Keratinocyte (primary cell): ENCODE results near the gene DUSP22. TPM values are rescaled to one million over a fixed set of nuclear protein-coding genes. Genes with fewer than 3 reads are reported as not detected.

Experiments used
- DNase-seq: peaks from one replicate; pipeline ENCODE4 v3.0.0-alpha.2; 2011; ENCODE audit warnings: low read depth, missing footprints, low spot score
- FAIRE-seq: peaks from 2 replicates; lab custom pipeline; 2011; peaks lifted over from hg19 to GRCh38; lab: Jason Lieb, UNC
- H2AFZ ChIP-seq: 2 replicates; pipeline ENCODE4 v1.6.0; 2012; ENCODE audit warnings: low read length, control low read depth, inconsistent platforms; ENCODE audit not compliant: control insufficient read depth
- H3K27ac ChIP-seq: 2 replicates; pipeline ENCODE4 v1.5.1; 2011; ENCODE audit warnings: low read length; ENCODE audit not compliant: control insufficient read depth, insufficient read depth
- H3K27me3 ChIP-seq: 3 replicates; pipeline ENCODE4 v1.6.0; 2011; ENCODE audit warnings: low read length; ENCODE audit not compliant: control insufficient read depth, insufficient read depth; ENCODE audit errors: extremely low read depth
- H3K36me3 ChIP-seq, 2 experiments: 2 replicates in 1 of 2; 3 replicates in 1 of 2; pipeline ENCODE4 v1.5.1; 2011; ENCODE audit warnings: low read length in 2 of 2, mild to moderate bottlenecking in 1 of 2; ENCODE audit not compliant: control insufficient read depth in 2 of 2, insufficient read depth in 2 of 2; ENCODE audit errors: extremely low read depth in 1 of 2
- H3K4me1 ChIP-seq: 3 replicates; pipeline ENCODE4 v1.5.1; 2011; ENCODE audit warnings: low read length; ENCODE audit not compliant: control insufficient read depth, insufficient read depth; ENCODE audit errors: extremely low read depth
- H3K4me2 ChIP-seq: 3 replicates; pipeline ENCODE4 v1.6.0; 2011; ENCODE audit warnings: low read depth, low read length; ENCODE audit not compliant: control insufficient read depth, insufficient read depth; ENCODE audit errors: extremely low read depth
- H3K4me3 ChIP-seq, 3 experiments: fragments of 200-600 bp in 1 of 3; sonication (generic) in 1 of 3; 2 replicates in 2 of 3; 3 replicates in 1 of 3; pipeline ENCODE4 v1.5.1; 2011 to 2016; ENCODE audit warnings: low read length in 3 of 3, mild to moderate bottlenecking in 3 of 3, control low read depth in 2 of 3, inconsistent platforms in 1 of 3, low read depth in 1 of 3, mixed read lengths in 1 of 3, mixed run types in 1 of 3, moderate library complexity in 1 of 3; ENCODE audit not compliant: control insufficient read depth in 2 of 3, insufficient read depth in 2 of 3; ENCODE audit errors: extremely low read depth in 1 of 3
- H3K79me2 ChIP-seq: 2 replicates; pipeline ENCODE4 v1.6.0; 2012; ENCODE audit warnings: low read length; ENCODE audit not compliant: control insufficient read depth, insufficient read depth
- H3K9ac ChIP-seq: 3 replicates; pipeline ENCODE4 v1.6.0; 2011; ENCODE audit warnings: low read length; ENCODE audit not compliant: control insufficient read depth, insufficient read depth; ENCODE audit errors: extremely low read depth
- H3K9me1 ChIP-seq: 3 replicates; pipeline ENCODE4 v1.6.0; 2011; ENCODE audit warnings: low read length; ENCODE audit not compliant: control insufficient read depth, insufficient read depth; ENCODE audit errors: extremely low read depth
- H3K9me3 ChIP-seq: 2 replicates; pipeline ENCODE4 v1.5.1; 2012; ENCODE audit warnings: low read depth, low read length; ENCODE audit not compliant: control insufficient read depth
- H4K20me1 ChIP-seq: 3 replicates; pipeline ENCODE4 v1.6.0; 2011; ENCODE audit warnings: low read length; ENCODE audit not compliant: control insufficient read depth, insufficient read depth; ENCODE audit errors: extremely low read depth
- EZH2 ChIP-seq: IDR thresholded peaks from one replicate; pipeline ENCODE4 v1.6.1; 2012; ENCODE audit warnings: inconsistent platforms, mild to moderate bottlenecking, low read length, moderate library complexity
- dilution Hi-C: fragments of 300-500 bp; cut with MboI; formaldehyde crosslinking; loops from one replicate; pipeline ENCODE4 v1.7.0; 2020; ENCODE audit warnings: low sequenced_read_pairs; ENCODE audit not compliant: extremely low pct_ligation_motif_present
- polyA plus RNA-seq, 5 experiments: library from polyadenylated mRNA; depleted of rRNA in 3 of 5; stranded (reverse) in 3 of 5; stranded (forward) in 1 of 5; unstranded in 1 of 5; fragments of >200 nt; gene quantifications; 1 replicate in 1 of 5; 2 replicates in 3 of 5; 3 replicates in 1 of 5; pipeline versions ENCODE4 v1.2.1 to v1.2.3, GENCODE V29; 2011 to 2012; ENCODE audit warnings: missing spikeins in 2 of 5, low read depth in 1 of 5, low replicate concordance in 1 of 5
- TF ChIP-seq, protein P1 (sequence below), 3 experiments: IDR thresholded peaks in 1 of 3; conservative IDR thresholded peaks in 1 of 3; optimal IDR thresholded peaks in 1 of 3; 2 replicates in 2 of 3; 3 replicates in 1 of 3; pipeline versions ENCODE3 to v1.5.1; 2011; ENCODE audit warnings: low read length in 3 of 3, mild to moderate bottlenecking in 3 of 3, moderate library complexity in 2 of 3, control low read depth in 1 of 3, inconsistent platforms in 1 of 3; ENCODE audit not compliant: insufficient read depth in 2 of 3; ENCODE audit errors: extremely low read depth in 1 of 3

DUSP22 gene
- polyA plus RNA-seq, 1 donor (not counting 4 experiments of a cell fraction or from before 2014, with no cell fraction given) = 17.3 TPM

- H3K9me1 ChIP-seq = no peaks in the 10 kb centered on the region
- peaks cover 13% of the 10 kb centered on the region for H3K4me1 ChIP-seq
- H3K9me3 ChIP-seq = no peaks in the 10 kb centered on the region
- H4K20me1 ChIP-seq = no peaks in the 10 kb centered on the region
- H3K27me3 ChIP-seq = peaks cover 69% of the 10 kb centered on the region
- no peak overlapping the region for H3K4me2 ChIP-seq
- no peak for DNase-seq
- no peak for FAIRE-seq
- no peak overlapping the region for H2AFZ ChIP-seq
- no peak overlapping the region for H3K4me3 ChIP-seq
- no peak overlapping the region for H3K27ac ChIP-seq
- no peaks in the 10 kb centered on the region for H3K36me3 ChIP-seq
- no peak for TF ChIP-seq EZH2
- TF ChIP-seq, protein P1, sequence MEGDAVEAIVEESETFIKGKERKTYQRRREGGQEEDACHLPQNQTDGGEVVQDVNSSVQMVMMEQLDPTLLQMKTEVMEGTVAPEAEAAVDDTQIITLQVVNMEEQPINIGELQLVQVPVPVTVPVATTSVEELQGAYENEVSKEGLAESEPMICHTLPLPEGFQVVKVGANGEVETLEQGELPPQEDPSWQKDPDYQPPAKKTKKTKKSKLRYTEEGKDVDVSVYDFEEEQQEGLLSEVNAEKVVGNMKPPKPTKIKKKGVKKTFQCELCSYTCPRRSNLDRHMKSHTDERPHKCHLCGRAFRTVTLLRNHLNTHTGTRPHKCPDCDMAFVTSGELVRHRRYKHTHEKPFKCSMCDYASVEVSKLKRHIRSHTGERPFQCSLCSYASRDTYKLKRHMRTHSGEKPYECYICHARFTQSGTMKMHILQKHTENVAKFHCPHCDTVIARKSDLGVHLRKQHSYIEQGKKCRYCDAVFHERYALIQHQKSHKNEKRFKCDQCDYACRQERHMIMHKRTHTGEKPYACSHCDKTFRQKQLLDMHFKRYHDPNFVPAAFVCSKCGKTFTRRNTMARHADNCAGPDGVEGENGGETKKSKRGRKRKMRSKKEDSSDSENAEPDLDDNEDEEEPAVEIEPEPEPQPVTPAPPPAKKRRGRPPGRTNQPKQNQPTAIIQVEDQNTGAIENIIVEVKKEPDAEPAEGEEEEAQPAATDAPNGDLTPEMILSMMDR (optimal IDR thresholded peaks at IDR 0.05 in 1 of 3, IDR thresholded peaks at IDR 0.05 in 1 of 3, conservative IDR thresholded peaks at IDR 0.05 in 1 of 3; ENCODE audit: extremely low read depth in 1 of 3, insufficient read depth in 2 of 3, low read length in 3 of 3) = no peak
- H3K79me2 ChIP-seq = no peaks in the 10 kb centered on the region
- H3K9ac ChIP-seq = no peak overlapping the region
- dilution Hi-C loops = no loop called here
These were observed 96.9 kb downstream of the DUSP22 start for GRCh38 chr6:389143-389542.

- dilution Hi-C loops = no loop called here
- H3K4me1 ChIP-seq = peaks cover 13% of the 10 kb centered on the region
- TF ChIP-seq EZH2 = no peak
- TF ChIP-seq, protein P1 (optimal IDR thresholded peaks at IDR 0.05 in 1 of 3, IDR thresholded peaks at IDR 0.05 in 1 of 3, conservative IDR thresholded peaks at IDR 0.05 in 1 of 3; ENCODE audit: extremely low read depth in 1 of 3, insufficient read depth in 2 of 3, low read length in 3 of 3) = no peak
- H3K9me3 ChIP-seq = no peaks in the 10 kb centered on the region
- H3K4me2 ChIP-seq = no peak overlapping the region
- H3K4me3 ChIP-seq = no peak overlapping the region
- peaks cover 70% of the 10 kb centered on the region for H3K27me3 ChIP-seq
- H3K27ac ChIP-seq = no peak overlapping the region
- H3K79me2 ChIP-seq = no peaks in the 10 kb centered on the region
- no peaks in the 10 kb centered on the region for H3K36me3 ChIP-seq
- no peaks in the 10 kb centered on the region for H3K9me1 ChIP-seq
- FAIRE-seq (no peak), DNase-seq (no peak)
- H4K20me1 ChIP-seq = no peaks in the 10 kb centered on the region
- H3K9ac ChIP-seq = no peak overlapping the region
- H2AFZ ChIP-seq = no peak overlapping the region
These were observed 97.3 kb downstream of the DUSP22 start for GRCh38 chr6:389622-390021.
